HG02870 (cell line): Measurements from ENCODE around the gene AK1.

Source experiments
- ATAC-seq: cut with Tn5 transposase; IDR thresholded peaks from one replicate; pipeline ENCODE4 v1.9.1; 2021; ENCODE audit warnings: mild to moderate bottlenecking, moderate library complexity; ENCODE audit not compliant: unreplicated experiment

AK1 gene

GRCh38 chr9:127877566-127877998 is at the start of gene AK1:
Gene AK1 (minus strand): TSS chr9:127877675. CDS start chr9:127874617, 3,058 bp downstream.
- no peak for ATAC-seq

- no peak for ATAC-seq
Measured at GRCh38 chr9:127926906-127927200, 49.4 kb upstream of the AK1 start.

GRCh38 chr9:127925959-127926905 is 48.8 kb upstream of the AK1 start:
- no peak for ATAC-seq

- ATAC-seq, result no peak
Measured at GRCh38 chr9:127924736-127925444, 47.4 kb upstream of the AK1 start.

GRCh38 chr9:127923771-127924170 is 46.3 kb upstream of the AK1 start:
- no peak for ATAC-seq

GRCh38 chr9:127923046-127923445 is 45.6 kb upstream of the AK1 start:
- no peak for ATAC-seq

- ATAC-seq, result no peak
Measured at GRCh38 chr9:127921557-127922120, 44.2 kb upstream of the AK1 start.

- ATAC-seq, result no peak
Measured at GRCh38 chr9:127920794-127921193, 43.3 kb upstream of the AK1 start.

- no peak for ATAC-seq
Measured at GRCh38 chr9:127919253-127919815, 41.9 kb upstream of the AK1 start.

GRCh38 chr9:127918183-127919107 is 41.0 kb upstream of the AK1 start:
- ATAC-seq, result no peak

- no peak for ATAC-seq
Measured at GRCh38 chr9:127917603-127918002, 40.1 kb upstream of the AK1 start.

- ATAC-seq, result peak; percentile 68
Measured at GRCh38 chr9:127916720-127917581, 39.5 kb upstream of the AK1 start, which contains the start of gene ST6GALNAC4. Gene ST6GALNAC4 (minus strand): TSS chr9:127917041. CDS start chr9:127916419, 622 bp downstream.

- no peak for ATAC-seq
Measured at GRCh38 chr9:127915801-127916719, 38.6 kb upstream of the AK1 start.

GRCh38 chr9:127915325-127915752 is 37.9 kb upstream of the AK1 start:
- ATAC-seq, result no peak

GRCh38 chr9:127913682-127914081 is 36.2 kb upstream of the AK1 start:
- no peak for ATAC-seq

GRCh38 chr9:127912882-127913281 is 35.4 kb upstream of the AK1 start:
- ATAC-seq, result no peak

- no peak for ATAC-seq
Measured at GRCh38 chr9:127912296-127912695, 34.8 kb upstream of the AK1 start.

- ATAC-seq, result no peak
Measured at GRCh38 chr9:127910613-127911205, 33.2 kb upstream of the AK1 start.
